Left forelimb (tissue), 1 donor: Measurements from ENCODE around the gene METTL25.

Experiments used
- DNase-seq: peaks from one replicate; pipeline ENCODE4 v3.0.0-alpha.2; 2018; ENCODE audit warnings: low spot score

The METTL25 gene

GRCh38 chr12:82473111-82473754, 114.9 kb downstream of the METTL25 start:
- DNase-seq: no peak

DNA sequence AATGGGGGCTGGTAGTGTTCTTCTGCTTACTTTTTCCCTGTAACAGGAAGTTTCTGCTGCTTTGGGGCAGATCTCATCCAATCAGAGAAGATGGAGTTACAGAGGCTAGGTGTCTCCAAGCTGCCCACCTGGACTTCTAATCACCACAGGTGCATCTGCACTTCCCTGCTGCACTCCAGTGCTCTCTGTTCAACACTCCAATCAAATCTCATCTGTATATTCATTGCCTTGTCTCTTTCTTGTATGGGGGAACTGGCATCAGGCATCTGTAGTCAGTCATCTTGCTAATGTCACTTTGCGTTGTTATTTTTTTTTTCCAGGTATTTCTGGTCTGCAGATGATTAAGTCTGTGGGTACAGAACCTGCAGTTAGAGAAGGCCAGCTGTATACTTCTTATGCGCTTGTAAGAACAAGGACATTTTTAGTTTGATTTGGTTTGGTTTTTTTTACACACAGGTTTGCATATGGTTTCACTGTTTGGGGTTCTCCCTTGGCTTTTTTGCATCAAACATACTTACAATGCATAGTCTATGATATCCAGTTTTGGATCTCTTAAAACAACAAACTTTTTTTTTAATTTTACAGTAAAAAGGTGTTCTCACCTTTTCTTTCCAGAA, 116.0 kb downstream of the METTL25 start:
- no peak for DNase-seq

DNA sequence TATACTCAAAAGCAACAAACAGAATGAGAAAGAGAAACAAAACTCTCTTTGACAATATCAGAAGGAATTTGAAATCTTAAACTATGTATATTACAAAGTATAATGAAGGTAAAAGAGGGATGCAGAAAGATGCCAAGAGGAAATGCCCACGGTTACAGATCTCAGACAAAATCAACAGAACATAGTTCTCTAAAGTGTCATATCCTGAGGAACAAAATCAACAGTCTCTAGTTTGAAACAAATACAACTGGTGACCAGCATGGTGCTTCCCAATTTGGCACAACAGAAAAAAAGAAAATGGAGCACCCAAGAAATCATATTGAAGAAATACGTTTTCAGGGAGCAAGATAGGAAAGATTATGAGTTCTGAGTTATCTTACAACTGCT, 116.5 kb downstream of the METTL25 start:
- no peak for DNase-seq

GRCh38 chr12:82475211-82475610, 116.9 kb downstream of the METTL25 start:
- DNase-seq: no peak

- DNase-seq: no peak
Measured at GRCh38 chr12:82476511-82476910, 118.2 kb downstream of the METTL25 start.

DNA sequence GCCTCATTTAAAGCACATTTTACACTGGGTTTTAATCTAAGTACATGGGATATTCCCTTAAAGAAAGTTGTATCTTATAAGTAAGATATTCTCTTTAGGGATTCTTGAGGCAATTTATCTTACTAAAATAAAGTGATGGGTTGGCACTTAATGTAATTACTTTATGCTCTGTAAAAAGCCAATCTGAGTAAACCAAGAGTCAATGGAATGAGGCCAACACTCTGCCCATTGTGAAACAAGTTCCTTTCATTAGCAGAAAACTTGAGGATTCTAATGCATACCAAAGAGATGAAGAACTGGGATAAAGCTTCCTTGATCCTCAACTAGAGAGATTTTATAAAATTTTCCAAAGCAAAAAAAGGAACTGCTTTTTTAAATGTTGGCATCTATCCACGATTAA, 121.2 kb downstream of the METTL25 start:
- no peak for DNase-seq

DNA sequence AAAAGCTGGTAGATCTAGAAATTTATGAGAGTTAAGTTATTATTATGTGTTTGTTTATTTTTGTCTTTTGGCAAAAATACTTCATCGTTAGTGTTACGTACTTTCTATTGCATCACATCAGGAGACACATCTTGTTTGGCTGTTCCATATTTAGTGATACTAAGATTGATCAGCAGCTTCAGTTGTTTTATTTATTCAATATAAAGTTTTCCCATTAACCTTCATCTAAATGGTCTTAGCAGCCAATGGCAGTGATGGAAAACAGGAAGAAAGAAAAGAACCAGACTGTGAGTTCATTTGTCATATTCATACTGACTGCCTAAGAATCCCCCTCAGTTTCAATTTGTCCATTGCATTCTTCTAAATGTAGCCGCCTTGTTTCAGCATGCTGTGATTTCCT, 122.3 kb downstream of the METTL25 start:
- no peak for DNase-seq

DNA sequence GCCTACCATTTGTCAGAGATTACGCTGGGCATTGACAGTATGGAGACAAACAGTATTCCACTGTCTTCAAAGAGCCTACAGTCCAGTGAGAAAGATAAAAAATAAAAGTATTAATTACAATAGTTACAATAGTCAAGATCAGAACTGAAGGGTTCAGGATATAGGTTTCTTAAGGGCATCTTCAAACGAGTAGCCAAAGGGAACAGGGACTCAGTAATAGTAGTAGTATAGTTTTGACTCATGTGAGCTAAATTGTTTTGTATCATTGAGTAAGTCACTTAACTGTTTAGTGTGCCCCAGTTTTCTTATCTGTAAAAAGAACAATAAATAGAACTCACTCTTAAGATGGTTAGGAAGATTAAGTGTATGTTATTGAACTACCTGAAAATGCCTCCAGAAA, 123.6 kb downstream of the METTL25 start:
- DNase-seq: no peak

DNA sequence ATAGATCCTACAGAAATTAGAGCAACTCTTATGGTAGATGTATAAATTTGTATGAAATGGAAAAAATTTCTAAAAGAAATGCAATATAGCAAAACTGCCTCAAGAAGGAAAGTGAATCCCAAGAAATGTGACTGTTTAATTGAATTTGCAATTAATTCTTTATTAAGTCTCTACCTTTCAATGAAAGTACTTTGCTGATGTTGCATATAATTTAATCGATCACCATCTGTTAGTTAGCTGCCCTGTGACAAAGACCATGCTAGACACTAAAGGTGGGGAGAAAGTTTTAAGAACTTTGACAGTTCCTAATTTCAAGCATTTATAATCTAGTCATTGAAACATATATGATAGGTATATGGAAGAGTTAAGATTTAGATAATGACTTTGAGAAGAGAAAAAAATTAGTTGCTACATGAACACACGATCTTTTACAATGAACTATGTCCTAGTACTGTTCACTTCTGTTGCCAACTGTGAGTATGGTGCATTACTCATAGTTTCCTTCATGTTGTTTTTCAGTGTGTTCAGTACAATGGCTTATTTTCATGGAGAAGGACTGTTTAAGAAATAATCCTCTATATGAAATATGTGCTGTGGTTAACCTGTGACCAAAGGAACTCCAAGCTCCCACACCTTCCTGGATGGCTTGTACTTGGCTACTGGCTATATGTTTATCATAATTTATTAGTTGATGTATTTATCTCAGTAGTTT, 128.4 kb downstream of the METTL25 start:
- no peak for DNase-seq

DNA sequence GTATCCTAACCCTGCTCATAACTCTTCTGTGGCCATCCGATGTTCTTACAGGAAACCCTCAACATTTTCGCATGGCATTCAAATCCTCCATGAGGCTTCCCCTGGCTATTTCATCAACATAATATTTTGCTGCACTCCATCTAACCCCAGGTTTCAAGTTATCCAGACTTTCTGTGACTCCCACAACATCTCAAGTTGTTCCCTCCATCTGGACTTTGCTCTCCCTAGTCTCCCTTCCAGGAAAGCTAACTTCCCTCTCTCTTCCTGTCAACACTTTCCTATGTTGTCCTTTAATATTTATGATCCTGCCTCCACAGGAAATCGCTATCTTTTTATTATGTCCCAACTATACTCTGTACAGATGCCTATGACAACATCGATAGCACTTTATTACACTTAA, 146.1 kb downstream of the METTL25 start:
- no peak for DNase-seq

DNA sequence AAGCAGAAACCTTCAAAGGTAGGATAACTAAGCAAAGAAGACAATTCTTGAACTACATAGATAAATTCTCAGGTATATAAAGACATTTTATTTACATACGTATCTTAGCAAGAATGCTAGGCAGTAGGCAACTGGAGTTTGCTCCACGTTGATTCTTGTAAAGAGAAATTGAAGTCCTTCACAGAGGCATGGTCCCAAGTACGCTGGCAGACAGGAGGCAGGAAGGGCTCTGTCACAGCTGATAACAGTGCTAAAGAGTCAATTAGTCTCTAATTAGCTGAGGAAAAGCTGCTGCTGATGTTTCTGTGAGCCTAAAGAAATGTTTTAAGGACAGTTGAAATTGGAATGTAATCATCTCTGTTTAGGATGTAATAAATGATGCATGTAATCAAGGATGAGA, 146.8 kb downstream of the METTL25 start:
- DNase-seq: no peak

DNA sequence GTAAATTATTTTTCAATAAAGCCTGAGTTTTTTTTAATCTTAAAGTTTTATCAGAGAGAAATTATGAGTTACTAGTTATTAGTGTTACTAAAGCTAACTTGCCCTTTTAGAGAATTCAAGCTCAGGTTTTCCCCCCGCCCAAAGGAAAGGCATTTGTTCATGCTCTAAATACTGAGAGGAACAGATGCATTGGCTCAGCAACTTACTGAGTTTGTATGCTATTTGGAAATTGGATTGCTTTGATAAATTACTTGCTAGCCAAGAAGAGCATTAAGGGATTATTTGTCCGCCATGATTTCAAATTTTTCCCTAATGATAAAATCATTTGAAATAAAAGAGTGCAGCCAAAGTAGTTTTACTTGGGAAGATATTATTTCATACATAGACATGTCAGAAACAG, 149.4 kb downstream of the METTL25 start:
- DNase-seq: no peak

DNA sequence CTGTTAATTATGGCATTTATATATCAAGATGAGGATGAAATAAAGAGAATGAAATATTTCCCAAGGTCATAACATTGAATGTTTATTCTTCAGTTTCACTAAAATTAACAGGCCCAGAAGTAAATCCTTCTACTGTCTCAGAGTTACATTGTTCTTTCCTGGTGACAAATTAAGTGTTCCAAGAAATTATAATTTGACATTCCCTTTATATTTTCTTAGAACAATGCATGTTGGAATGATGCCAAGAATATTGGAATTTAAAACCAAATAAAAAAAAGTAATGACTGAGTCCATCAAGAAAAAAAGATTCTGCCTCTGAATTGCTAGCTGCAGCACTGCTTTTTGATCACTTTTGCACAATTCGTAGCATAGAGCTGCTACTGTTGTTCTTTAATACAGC, 152.1 kb downstream of the METTL25 start:
- no peak for DNase-seq

- no peak for DNase-seq
Measured at GRCh38 chr12:82514880-82515279, 156.6 kb downstream of the METTL25 start.

DNA sequence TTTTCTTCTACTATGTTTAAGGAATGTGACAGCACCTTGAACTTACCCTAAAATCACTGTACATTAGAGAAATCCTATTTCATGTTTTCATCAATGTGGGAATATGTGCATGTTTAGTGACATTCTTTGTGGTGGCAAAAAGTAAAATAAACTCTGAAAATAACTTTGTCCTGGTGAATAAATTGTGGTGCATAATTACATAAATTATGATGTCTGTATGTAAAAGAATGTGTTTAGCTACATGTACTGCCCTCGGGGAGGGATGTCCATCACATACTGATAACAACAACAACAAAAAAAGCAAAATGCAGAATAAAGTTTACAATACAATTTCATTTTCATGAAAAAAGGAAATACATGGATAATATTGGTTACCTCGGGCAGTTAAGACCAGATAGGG, 157.3 kb downstream of the METTL25 start:
- DNase-seq: no peak

DNA sequence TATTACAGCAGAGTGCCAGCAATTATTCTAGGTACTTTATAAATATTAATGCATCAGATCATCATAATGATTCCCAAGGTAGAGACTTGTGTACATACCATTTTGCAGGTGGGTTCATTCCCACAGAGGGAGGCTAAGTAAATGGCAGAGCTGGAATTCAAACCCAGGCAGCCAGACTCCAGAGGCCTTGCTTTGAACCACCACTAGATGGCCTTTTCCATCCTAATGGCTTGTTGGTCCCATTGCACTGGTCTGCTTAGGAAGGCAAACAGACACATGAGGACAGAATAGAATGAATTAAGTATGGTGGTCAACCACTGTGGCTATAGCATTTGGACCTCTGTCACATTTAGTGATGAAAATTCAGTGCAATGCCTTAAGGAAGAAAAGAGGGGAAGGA, 158.7 kb downstream of the METTL25 start:
- DNase-seq: no peak

- no peak for DNase-seq
Measured at GRCh38 chr12:82517808-82518207, 159.5 kb downstream of the METTL25 start.

- no peak for DNase-seq
Measured at GRCh38 chr12:82519510-82519909, 161.2 kb downstream of the METTL25 start.

DNA sequence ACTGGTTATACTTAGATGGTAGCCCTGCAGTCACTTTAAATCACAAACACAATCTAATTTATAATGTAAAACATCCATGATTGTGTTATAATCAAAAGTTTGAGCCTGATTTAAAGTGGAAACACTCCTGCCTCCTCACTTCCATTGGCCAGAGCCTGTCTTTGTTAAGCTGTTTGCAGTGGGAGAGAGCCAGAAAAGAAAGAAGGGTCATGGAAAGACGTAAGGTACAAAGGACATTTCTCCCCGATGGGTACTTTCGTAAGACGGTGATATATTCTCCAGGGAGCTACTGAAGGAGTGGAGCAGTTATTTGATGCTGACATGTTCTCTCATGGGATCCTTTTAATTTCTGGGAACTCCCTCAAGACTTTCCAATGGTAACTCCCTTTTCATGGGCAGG, 164.0 kb downstream of the METTL25 start:
- DNase-seq: no peak

DNA sequence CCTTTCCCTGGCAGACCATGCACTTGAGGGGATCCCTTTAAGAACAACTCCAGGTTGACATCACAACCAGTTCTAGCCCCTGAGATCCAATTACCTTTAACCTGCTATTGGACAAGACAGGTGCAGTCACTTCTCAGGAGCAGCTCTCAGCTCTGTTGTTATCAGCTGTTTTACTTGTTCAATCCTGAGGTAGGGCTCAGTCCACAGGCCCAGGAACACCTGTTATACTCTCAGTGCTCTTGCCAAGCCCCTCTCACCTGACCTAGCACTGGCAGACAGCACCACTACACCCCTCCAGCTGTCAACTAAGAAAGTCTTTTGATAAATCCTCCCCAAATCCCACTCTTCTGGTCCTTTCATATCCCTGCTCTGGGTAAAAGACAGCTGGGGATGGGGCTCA, 164.4 kb downstream of the METTL25 start:
- no peak for DNase-seq

GRCh38 chr12:82523996-82524395, 165.7 kb downstream of the METTL25 start:
- no peak for DNase-seq

GRCh38 chr12:82524641-82525040, 166.3 kb downstream of the METTL25 start:
- no peak for DNase-seq

DNA sequence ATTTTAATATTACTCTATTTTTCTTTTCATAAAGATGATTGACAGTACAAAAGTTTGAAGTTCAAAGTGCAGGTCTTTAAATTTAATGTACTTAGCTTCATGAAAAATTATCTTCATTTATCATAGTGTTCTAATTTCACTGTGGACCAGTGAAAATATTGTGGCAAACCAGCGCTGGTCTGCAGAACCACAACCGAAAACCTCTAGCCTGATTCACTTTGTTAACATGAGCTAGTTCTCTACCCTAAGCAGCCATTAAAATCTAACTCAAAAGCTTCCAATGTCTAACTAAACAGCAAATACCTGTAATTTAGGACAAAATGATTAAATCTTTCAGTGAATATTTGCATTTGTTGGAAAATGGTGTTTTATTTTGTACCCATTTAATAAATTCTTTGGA, 167.3 kb downstream of the METTL25 start:
- no peak for DNase-seq
